Islet precursor cell (in vitro differentiated cells): Measurements from ENCODE around the gene LAMB1.
A peak's percentile ranks its signal among the peaks of the same experiment; 100 is the strongest.
"Not testable (repeated sequence)": the region's sequence is repeated elsewhere in the genome, so short reads cannot be mapped to it uniquely, and the experiment has no call there.

ENCODE experiments used
- DNase-seq: peaks from one replicate; pipeline ENCODE4 v3.0.0-alpha.2; 2018

LAMB1 gene

DNA sequence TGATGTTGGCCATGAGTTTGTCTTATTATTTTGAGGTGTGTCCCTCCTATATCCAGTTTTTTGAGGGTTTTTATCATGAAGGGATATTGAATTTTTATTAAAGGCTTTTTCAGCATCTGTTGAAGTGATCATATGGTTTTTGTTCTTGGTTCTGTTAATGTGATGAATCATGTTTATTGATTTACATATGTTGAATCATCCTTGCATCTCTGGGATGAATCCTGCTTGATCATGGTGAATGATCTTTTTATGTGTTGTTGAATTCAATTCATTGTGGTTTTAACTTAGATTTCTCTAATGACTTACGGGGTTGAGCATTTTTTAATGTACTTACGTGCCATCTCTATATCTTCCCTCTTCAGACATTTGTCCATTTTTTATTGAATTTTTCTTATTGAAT, 89.1 kb downstream of the LAMB1 start:
- DNase-seq: no peak

DNA sequence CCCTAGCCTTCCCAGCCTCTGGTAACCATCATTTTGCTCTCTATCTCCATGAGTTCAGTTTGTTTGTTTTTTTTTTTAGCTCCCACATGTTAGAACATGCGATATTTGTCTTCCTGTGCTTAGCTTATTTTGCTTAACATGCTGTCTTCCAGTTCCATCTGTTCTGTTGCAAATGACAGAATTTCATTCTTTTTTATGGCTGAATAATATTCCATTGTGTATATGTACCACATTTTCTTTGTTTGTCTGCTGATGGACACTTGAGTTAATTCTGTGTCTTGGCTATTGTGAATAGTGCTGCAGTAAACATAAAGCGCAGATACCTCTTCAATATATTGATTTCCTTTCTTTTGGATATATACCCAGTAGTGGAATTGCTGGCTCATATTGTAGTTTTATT, 91.0 kb downstream of the LAMB1 start:
- no peak for DNase-seq

DNA sequence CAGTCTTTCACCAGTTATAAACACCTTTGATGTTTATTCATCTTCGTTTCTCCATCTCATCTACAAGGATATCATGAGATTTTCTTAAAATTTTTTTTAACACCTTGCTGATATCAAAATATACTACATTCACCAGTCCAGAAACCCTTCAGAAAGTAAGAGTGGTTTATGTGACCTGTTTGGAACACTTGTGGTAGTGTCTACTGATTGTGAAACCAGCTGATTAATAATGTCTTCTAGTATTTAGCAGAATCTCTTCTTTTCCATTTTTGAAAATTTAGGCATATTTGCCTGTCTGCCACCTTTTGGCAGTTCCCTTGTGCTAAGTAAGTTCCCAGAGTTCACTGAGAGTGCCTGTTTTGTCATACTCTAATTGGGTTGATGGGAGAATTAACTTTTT, 93.5 kb downstream of the LAMB1 start:
- no peak for DNase-seq

DNA sequence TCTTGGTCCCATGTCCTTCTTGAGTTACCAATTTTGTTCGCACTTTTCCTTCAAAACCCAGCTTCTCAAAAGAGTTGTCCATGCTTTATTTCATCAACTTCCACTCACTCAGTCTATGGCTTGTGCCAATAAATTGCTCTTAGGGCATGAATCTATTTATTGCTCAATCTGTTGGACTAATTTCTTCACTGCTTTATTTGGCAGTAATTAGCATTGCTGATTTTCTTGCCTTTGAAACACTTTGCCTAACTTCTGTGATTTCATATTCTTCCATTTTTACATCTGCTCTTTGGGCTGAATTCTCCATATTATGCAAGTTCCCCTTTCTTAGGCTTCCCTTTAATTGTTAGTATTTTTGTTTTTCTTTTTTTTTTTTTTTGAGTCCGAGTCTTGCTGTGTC, 95.2 kb downstream of the LAMB1 start:
- DNase-seq: no peak

DNA sequence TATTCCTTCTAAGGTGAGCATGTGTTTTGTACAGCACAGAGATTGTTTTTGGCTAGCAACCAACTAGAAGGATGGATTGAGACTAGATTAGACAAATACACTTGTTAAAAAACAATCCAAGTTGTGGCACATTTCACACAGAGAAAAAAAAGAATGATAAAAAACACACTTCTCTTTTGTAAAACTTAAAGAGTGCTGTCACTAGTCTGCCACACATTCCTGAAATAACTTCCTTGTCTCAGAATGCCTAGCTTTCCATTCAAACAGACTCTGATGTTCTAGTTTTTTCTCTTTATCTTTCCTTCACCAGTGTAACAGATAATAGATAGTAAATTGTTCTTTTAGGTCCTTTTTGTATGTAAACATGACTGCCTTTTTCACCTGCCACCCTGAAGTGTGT, 100.6 kb downstream of the LAMB1 start:
- DNase-seq: no peak

DNA sequence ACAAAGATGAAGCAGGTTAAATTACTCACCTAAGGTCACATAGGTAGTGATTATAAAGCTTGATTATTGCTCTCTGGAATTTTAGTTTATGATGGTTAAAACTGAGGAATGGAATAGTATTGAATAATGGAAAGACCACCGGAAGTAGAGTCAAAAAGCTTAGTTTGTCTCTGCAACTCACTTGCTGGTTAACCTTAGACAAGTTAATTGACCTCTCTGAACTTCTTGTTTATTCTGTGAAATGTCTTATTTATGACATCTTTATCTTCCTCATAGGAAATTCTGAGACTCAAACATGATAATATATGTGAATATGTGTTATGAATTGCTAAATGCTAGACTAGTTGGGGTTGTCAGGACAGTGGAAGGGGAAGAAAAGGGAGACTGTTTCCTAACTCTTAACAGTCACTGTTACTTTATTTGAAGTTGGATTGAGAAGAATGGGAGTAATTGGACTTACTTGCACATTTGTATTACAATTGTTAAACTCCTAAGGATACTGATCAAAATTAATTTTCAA, 102.4 kb downstream of the LAMB1 start:
- no peak for DNase-seq

DNA sequence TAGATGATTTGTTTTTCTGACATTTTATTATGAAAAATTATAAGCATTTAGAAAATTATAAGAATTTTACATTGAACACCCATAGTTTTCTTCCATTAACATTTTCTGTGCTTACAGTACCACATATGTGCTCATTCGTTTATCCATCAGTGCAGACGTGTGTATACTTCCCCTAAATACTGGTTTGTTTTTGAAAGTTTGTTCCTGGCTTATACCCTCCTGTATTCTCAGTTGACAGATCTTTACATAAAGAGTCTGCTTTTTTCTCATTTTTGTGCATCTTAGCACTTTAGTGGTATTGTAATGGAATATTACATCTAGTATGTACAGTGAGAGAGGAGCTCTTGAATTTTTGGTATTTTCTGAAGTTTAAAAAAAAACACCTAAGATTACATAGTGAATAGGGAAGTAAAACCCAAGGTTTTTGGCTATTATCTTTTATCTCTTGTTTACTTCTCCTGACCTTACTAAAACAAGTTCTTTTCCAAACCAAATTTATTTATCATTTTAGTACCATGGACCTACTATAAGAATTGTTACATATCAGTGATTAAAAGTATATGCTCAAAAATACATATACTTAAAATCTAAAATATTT, 103.9 kb downstream of the LAMB1 start:
- DNase-seq: no peak

DNA sequence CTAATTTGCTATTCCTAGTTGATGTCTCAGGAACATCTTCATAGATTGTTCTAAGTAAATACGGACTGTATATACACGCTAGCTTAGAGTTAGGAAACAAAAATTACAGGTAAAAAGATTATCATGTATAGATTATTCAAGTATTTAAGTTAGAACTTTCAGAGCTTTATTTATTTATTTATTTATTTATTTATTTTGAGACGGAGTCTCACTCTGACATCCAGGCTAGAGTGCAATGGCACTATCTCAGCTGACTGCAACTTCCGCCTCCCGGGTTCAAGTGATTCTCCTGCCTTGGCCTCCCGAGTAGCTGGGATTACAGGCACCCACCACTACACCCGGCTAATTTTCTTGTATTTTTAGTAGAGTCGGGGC, 110.6 kb downstream of the LAMB1 start:
- DNase-seq: not testable (repeated sequence)

DNA sequence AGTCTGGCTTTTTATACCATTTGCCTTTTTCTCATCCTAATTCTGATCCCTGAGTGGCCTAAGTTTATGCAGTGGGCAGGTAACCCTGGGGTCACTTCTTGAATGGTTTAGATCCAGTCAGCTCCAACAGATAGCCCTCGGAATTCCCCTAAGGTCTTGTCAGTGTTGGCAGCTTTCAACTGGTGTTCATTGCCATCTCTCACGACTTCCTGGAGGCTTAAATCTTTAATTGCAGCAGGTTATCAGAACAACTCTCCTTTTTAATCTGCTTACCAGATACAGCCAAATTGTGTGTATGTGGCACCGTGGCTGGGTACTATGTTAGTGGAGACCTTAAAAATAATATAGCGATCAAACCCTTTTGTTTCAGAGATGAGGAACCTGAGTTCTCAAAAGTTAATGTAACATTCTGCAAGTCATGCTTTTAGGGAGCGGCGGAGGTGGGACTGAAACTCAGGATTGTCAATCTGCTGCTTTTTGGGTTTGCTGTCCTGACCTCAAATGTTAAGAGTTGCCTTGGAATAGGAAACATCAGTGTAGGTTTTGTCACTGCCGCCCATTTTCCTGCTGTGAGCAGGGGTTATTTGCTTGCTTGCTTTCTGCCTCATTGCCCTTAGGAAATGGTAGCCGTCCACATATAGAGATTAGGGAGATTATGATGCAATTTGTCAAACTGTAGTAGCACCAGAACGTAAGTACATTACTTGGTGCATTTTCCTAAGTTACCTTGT, 111.2 kb downstream of the LAMB1 start:
- DNase-seq: no peak

DNA sequence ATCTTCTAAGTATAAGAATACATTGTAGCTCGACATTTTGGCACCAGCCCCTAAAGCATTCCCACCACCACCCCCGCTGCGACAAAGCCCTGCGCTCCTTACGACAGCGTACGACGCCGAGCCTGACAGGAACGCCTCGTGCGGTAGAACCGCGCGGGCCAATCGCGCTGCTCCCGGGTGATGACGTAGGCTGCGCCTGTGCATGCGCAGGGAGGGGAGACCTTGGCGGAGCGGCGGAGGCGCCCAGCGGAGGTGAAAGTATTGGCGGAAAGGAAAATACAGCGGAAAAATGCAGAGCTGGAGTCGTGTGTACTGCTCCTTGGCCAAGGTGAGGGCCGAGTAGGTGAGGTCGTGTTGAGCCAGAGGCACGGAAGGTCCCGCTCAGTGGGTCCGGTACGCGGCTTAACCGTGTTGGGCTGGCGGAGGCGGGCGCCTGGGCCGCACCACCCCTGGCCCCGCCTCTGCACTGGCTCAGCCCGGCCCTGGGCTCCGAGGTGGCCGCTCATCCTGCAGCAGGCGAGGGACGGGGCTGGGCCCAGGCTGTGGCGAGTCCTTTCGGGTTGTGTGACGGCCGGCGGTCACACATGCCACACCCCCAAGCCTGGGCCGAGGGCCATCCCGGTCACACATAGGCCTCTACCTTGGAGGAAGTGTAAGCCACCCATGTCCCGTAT, 111.9 kb downstream of the LAMB1 start, which contains the start of gene DLD:
DLD (plus strand) TSS at position 222 of the 674 bp plus-strand sequence; CDS start at position 290, 68 bp downstream.
- DNase-seq: peak; percentile 95

DNA sequence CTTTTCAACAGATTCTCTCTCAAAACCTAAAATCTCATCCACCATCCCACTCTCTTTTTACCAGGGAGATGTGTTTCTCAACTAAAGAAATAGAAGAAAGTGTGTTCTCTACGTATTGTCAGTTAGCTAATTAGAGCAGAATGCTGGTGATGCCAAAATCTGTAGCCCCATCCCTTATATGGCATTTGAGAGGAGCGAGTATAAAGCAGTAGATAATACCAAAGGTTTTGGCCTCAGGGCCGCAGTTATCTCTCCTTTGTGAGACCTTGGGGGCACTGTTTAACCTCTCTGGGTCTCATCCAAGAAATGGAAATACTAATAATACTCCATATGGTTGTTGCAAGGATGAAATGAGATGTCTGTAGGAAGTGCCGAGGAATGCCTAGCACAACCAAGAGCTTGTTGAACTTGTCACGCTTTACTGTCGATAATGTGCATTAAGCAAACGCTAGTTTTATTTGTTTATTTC, 112.4 kb downstream of the LAMB1 start:
- DNase-seq: no peak

DNA sequence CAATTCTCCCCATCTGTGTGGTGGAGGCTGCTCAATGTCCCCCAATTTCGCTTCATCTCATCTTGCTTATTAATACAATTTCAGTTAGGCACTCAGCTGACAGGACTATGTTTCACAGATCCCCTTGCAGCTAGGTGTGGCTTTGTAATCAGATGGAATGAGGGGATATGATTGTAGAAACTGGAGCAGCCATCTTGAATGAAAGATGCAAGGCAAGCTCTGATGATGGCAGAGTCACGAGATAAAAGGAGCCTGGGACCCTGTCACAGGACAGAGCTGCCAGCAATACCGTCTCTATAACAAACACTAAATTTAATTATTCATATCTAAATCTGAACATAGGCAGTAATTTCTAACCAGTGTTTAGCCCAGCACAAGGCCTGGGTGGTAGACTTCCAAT, 113.0 kb downstream of the LAMB1 start:
- DNase-seq: no peak

DNA sequence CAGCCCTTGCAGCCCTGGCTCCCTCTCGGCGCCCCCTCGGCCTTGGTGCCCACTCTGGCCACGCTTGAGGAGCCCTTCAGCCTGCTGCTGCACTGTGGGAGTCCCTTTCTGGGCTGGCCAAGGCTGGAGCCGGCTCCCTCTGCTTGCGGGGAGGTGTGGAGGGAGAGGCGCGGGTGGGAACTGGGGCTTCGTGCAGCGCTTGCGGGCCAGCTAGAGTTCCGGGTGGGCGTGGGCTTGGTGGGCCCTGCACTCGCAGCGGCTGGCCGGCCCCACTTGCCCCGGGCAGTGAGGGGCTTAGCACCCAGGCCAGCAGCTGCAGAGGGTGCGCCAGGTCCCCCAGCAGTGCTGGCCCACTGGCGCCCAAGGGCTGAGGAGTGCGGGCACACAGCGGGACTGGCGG, 115.1 kb downstream of the LAMB1 start:
- DNase-seq: not testable (repeated sequence)

DNA sequence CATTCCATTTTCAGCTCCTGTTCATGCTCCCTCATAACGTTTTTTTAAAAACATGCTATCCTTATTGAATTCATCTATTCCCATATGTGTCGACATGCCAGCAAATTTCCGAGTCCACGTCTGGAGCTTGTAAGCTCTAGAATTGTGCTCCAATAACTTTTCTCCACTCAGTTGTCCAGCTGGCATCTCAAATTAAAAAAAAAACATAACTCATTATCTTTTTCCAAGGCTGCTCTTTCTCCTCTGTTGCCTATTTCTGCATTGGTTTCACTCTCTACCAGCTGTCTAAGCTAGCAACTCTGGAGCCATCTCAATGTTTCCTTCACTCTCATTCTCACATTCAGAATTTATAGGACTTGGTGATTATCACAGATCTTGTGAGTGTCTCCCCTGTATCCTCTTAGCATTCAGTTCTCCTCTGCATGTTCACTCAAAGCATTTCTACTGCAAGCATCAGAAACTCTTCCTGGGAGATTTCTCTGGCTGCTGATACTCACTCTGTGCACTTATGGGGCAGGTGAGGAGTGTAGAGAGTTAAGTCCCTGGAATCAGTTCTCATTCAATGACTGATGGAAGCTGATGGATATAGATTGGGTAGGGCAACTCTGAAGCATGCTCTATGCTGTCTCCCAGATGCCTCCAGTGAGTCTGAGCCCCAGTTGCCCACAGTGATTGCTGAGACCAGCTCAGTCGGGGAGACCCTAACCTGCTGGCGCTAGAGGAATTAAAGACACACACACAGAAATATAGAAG, 118.7 kb downstream of the LAMB1 start:
- DNase-seq: no peak

DNA sequence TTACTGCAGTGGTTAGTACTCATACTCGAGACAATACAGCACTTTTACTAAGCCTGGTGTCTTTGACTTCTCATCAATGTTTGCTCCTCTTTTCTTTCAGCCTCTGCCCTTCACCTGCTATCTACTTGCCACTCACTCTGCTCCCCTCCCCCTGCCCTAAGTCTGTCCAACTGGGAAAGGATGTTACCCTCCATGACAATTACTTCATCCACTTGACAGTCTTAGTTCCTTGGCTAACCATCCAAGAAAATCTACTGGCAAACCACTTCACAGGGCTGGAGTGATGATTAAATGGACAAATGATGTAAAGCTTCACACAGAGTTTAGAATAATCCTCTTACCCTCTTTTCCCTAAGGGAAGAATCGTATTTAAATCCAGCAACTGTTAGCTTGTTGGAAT, 120.2 kb downstream of the LAMB1 start:
- no peak for DNase-seq

DNA sequence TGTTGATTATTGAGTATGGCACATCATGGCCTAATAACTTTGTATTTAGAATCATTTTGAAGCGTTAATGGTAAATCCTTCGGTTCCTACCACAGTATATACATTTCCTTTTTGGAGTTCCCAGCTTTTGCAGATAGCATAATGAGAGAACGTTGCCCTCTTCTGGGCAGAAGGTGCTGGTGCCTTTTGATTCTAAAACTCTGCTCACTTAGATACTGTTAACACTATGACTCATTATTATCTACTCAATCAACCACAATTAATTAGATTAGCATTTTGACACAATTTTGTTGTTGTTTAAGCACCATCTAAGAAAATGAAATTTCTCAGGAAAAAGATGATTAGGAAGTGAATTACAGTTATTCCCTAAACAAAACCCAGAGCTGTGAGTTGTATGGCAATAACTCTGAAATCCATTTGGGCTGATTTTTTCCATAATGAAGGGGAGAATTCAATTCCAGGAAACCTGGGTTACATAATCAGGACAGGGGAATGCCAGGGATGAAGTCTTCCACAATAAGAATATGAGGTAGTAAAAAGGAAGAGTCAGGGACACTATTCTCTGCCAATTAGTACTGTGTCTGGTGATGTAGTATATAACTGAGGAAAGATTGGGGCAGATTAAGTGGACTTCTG, 123.4 kb downstream of the LAMB1 start:
- DNase-seq: no peak

DNA sequence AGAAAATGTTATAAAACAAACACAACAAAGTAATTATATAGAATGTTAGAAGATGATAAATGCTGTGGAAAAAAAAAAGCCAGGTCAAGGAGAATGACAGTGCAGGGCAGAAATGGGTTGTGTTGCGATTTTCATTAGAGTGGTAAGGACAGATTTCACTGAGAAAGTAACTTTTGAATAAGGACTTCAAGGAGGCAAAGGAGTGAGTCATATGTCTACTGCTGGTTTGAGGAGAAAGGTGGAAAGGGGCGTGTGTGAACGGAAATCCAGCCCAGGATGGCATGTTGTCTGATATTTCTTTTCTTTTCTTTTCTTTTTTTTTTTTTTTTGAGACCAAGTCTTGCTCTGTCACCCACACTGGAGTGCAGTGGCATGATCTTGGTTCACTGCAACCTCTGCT, 124.3 kb downstream of the LAMB1 start:
- no peak for DNase-seq

DNA sequence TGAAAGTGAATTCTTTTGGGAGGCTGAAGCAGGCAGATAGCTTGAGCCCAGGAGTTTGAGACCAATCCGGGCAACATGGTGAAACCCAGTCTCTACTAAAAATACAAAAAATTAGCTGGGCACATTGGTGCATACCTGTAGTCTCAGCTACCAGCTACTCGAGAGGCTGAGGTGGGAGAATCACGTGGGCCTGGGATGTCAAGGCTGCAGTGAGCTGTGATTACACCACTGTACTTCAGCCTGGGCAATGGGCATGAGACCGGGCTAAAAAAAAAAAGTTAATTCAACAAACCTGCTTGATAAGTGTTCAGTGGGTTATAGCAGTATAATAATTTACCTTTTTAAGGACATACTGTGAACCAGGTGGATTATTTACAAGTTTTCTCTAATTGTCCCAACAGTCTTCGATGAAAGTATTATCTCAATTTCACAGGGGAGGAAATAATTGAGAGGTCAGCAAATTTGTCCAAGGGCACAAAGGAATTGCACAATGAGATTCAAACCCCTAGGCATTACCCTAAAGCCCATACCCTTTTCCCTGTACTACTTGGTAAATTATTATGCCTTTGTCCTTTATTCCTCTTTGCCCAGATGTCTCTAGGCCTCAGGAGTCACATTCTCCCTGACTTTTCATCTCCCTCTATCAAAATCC, 125.1 kb downstream of the LAMB1 start:
- DNase-seq: no peak

DNA sequence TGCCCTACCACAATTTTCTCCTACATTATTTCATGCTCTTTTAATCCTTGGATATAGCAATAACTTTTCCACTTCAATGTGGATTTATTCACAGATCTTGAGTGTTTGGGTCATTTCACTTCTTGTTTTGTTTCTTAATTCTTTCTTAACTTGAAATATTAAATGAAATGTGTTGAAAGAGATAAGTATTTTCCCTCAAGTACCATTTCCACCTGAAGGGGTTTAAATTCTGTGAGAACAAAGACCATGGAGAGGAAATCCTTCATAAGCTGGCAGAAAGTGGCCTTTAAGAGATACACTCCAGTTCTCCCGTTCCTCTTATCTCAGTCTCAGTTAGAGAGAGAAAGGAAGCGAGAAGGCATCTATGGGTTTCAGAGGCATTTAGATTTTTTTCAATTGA, 126.0 kb downstream of the LAMB1 start:
- no peak for DNase-seq

DNA sequence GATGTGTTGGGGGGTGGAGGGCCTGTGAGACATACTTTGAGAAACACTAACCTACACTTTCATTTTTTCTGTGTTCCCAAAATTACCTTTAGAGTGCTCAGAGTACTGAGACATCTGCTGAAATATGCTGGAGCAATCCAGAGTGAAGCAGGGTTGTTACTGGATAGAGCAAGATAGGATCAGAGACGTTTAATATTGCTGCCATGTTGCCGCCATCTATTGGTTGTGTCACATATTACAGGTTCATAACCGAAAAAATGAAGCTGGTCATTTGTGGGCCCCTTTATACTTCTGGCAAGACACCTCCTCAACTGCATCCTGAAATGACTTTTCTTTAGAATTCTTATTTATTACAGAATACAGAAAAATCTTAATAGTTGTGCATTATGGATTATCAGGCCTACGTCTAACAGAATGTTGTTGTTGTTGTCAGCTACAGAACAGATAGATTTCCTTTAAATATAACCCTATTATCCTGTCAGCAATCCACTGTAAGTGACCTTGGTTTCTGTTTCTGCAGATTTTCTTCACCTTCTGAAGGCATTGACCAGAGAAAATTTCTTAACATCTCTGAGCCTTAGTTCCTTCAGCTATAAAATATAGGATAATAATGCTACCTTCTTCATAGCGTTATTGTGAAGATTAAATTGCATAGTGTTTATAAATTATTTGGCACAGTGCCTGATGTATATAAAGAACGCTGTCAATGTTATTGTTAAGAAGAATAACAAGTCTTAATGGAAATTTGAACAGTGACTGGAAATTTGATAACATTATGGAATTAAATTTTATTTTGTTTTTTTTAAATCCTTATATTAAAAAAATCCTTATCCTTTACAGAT, 128.1 kb downstream of the LAMB1 start:
- DNase-seq: peak; percentile 61

DNA sequence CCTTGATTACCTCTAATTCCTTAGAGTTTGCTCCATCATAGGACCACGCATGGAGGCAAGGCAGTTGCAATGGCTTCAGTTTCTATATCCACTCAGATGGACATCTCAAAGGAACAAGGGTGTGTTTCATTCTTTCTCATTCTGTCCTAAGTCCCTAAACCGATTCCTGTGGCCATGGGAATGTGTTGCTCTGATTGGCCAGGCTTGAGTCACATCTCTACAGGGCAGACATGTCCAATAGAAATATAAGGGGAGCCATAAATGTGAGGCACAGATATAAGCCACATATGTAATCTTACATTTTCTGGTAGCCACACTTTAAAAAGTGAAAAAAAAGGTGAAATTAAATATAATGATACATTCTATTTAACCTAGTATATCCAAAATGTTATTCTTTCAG, 128.8 kb downstream of the LAMB1 start:
- DNase-seq: no peak
